GM12874 (cell line): ENCODE results near the gene ZNF91.

ENCODE experiments used
- TF ChIP-seq, protein P1 (sequence below): IDR thresholded peaks from 2 replicates; pipeline ENCODE4 v1.5.1; 2011; ENCODE audit warnings: low read depth, mild to moderate bottlenecking, control low read depth, low read length, moderate library complexity; ENCODE audit not compliant: insufficient read depth

Gene ZNF91

DNA sequence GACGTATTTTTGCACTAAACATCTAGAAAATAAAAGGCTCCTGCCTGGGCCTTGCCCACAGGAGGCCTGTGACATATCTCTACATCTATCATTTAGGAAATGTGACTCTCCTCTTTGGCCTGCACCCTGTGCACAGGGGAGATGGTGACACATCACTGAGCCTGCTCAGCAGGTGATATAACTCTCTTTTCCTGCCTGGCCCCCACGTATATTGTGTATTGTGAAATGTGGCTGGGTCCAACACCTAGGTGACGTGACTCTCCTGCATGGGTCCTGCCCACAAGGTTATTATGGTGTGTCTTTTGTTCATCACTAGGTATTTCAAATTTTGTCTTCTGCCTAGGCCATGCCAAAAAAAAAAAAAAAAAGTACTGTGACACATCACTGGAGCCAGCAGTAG is 83.7 kb downstream of the ZNF91 start:
- TF ChIP-seq, protein P1, sequence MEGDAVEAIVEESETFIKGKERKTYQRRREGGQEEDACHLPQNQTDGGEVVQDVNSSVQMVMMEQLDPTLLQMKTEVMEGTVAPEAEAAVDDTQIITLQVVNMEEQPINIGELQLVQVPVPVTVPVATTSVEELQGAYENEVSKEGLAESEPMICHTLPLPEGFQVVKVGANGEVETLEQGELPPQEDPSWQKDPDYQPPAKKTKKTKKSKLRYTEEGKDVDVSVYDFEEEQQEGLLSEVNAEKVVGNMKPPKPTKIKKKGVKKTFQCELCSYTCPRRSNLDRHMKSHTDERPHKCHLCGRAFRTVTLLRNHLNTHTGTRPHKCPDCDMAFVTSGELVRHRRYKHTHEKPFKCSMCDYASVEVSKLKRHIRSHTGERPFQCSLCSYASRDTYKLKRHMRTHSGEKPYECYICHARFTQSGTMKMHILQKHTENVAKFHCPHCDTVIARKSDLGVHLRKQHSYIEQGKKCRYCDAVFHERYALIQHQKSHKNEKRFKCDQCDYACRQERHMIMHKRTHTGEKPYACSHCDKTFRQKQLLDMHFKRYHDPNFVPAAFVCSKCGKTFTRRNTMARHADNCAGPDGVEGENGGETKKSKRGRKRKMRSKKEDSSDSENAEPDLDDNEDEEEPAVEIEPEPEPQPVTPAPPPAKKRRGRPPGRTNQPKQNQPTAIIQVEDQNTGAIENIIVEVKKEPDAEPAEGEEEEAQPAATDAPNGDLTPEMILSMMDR: no peak

DNA sequence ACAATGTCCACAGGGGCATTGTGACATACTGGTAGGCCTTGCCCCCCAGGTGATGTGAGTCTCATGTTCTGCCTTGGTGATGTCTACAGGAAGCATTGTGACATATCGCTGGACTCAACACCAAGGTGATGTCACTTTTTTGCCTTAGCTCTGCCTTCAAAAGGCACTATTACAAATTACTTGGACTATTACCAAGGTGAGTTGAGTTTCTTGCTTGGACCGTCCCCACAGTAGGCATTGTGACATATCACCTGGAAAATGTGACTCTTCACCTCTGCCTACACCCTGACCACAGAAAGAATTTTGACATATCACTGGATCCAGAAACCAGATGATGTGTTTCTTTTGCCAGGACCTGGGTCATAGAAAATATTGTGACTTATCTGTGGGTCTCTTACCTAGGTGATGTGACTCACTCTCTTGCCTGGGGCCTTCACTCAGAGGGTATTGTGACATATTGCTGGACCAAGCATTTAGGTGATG is 84.5 kb downstream of the ZNF91 start:
- TF ChIP-seq, protein P1: no peak

DNA sequence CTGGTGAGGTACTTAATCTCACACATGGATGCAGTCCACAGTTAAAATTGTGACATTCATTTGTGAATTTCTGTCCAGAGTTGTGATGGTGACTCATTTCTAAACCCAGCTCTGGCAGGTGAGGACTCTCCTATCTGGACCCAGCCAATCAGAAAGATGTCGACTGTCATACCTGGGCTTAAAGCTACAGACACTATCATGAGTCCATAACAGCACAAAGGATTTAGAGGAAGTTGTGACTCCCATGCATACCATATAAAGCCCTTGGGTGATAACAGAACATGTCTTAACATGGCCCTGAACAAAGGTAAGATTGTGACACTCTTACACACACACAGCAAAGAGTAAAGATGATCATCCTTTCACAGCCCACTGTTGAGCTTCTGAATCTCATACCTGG is 85.3 kb downstream of the ZNF91 start:
- TF ChIP-seq, protein P1: no peak

DNA sequence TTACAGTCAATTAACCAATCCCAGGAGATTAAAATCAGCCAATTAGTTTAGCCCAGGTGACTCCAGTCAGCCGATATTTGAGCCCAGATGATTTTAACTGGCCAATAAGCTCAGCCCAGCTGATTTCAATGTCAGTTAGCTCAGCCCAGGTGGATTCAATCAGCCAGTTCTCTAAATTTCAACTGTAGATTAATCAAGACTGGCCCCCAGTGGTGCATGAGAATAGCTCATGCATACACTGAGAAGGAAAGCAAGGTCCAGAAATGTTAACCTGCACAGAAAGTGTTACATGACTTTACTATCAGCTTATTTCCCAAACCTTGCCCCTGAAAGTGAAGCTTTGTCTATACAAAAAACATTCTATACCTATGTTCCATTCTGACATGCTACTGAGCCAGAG is 89.7 kb downstream of the ZNF91 start:
- TF ChIP-seq, protein P1: no peak

DNA sequence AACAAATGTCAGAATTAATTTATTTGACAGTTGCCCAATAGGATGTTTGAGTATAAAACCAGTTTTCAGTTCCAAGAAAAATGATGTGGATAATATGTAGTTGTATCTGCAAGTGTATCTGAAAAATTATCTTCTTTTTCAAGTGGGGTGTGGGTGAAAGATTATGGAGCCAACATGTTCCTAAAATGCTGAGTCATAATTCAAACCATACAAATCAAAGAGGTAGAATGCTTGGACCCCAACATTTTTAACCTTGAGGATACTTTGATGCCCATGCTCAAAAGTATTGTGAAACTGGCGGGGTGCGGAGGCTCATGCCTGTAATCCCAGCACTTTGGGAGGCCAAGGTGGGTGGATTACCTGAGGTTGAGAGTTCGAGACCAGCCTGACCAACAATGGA is 91.0 kb downstream of the ZNF91 start:
- TF ChIP-seq, protein P1: no peak

DNA sequence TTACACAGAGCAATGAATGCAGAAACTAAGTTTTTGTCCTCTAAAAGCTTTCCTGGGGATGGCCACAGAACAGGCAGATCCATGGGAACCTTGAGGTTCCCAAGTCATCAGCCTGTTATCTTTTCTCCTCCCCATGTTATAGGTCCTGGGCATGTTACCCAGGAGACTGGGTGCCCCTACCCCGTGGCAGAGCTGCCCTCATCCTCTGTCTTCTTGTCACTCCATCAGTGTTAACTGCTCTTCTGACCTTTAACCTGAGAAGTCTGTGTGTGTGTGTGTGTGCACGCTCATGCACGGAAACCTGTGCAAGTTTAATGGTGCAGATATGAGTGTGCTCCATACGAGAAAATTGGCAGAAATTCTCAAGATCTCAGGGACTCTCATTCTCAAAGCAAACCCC is 101.1 kb downstream of the ZNF91 start:
- TF ChIP-seq, protein P1: no peak
